ENCODE results near the gene OR2B6.

The OR2B6 gene

GRCh38 chr6:28001351-28001750 is 44.3 kb downstream of the OR2B6 start:
- DNase-seq = no peak

- DNase-seq = no peak
These were observed 44.7 kb downstream of the OR2B6 start for GRCh38 chr6:28001751-28002150.

- DNase-seq = peak in 1 of 3 experiments; percentile 18
These were observed 45.1 kb downstream of the OR2B6 start for GRCh38 chr6:28002161-28002560.

GRCh38 chr6:28003059-28003458 is 46.0 kb downstream of the OR2B6 start:
- peak in 2 of 3 experiments; percentile 29 to 60 for DNase-seq

GRCh38 chr6:28003661-28004060 is 46.6 kb downstream of the OR2B6 start:
- peak in 1 of 3 experiments; percentile 36 for DNase-seq

- DNase-seq = no peak
These were observed 47.5 kb downstream of the OR2B6 start for GRCh38 chr6:28004350-28005151.

GRCh38 chr6:28005152-28005890 is 48.3 kb downstream of the OR2B6 start:
- DNase-seq = no peak

GRCh38 chr6:28005975-28006374 is 48.9 kb downstream of the OR2B6 start:
- DNase-seq = no peak
